ENCODE measurements around the gene SDC4.

The SDC4 gene

DNA sequence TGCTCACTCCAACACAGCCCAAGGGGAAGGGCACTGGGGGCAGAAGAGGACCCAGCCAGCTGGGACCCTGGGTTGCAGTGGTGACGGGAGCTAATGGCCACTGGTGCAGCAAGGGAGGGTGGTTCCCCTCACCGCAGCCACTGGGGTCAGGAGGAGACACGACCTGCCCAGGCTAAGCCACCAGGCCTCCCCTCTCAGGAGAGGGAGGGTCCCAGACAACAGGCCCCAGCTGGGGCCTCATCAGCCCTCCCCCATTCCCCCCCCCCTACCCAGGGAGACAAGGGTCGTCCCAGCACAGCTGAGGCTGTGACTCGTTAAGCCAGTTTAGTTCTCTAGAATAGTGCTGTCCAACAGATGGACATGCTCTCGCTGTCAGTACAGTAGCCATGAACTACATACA, 22.9 kb downstream of the SDC4 start:
- H3K9me2 ChIP-seq (replicated peaks; ENCODE audit: insufficient read depth, low read length): no peaks in the 10 kb centered on the region
- no peaks in the 10 kb centered on the region for H4K20me1 ChIP-seq (ENCODE audit: insufficient read depth, low read length)
- H3K36me3 ChIP-seq (replicated peaks; ENCODE audit: insufficient read depth, low read length): no peaks in the 10 kb centered on the region
- no peak overlapping the region for H3K27ac ChIP-seq (ENCODE audit: low read length)
- no peaks in the 10 kb centered on the region for H3K79me2 ChIP-seq (ENCODE audit: low read length)
- TF ChIP-seq EZH2phosphoT487 (IDR thresholded peaks at IDR 0.05; ENCODE audit: low read length) (no peak), EZH2 (optimal IDR thresholded peaks at IDR 0.05; ENCODE audit: low read depth, low read length) (no peak)
- TF ChIP-seq, protein P1, sequence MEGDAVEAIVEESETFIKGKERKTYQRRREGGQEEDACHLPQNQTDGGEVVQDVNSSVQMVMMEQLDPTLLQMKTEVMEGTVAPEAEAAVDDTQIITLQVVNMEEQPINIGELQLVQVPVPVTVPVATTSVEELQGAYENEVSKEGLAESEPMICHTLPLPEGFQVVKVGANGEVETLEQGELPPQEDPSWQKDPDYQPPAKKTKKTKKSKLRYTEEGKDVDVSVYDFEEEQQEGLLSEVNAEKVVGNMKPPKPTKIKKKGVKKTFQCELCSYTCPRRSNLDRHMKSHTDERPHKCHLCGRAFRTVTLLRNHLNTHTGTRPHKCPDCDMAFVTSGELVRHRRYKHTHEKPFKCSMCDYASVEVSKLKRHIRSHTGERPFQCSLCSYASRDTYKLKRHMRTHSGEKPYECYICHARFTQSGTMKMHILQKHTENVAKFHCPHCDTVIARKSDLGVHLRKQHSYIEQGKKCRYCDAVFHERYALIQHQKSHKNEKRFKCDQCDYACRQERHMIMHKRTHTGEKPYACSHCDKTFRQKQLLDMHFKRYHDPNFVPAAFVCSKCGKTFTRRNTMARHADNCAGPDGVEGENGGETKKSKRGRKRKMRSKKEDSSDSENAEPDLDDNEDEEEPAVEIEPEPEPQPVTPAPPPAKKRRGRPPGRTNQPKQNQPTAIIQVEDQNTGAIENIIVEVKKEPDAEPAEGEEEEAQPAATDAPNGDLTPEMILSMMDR (IDR thresholded peaks at IDR 0.05; ENCODE audit: low read length): no peak
- H3K4me3 ChIP-seq (ENCODE audit: low read length): no peak overlapping the region
- DNase-seq: no peak
- no peak overlapping the region for H3K9ac ChIP-seq (ENCODE audit: low read length)
- no peaks in the 10 kb centered on the region for H3K9me3 ChIP-seq (replicated peaks; ENCODE audit: insufficient read depth, low read length)
- H2AFZ ChIP-seq (ENCODE audit: low read length): no peak overlapping the region
- H3K4me1 ChIP-seq (ENCODE audit: low read length): peaks cover 5% of the 10 kb centered on the region
- H3K4me2 ChIP-seq (ENCODE audit: low read depth, low read length): no peak overlapping the region
- peaks cover 5% of the 10 kb centered on the region; the same call in 1 of the 2 replicates for H3F3A ChIP-seq (ENCODE audit: insufficient read depth, low read length)
- no peaks in the 10 kb centered on the region for H3K27me3 ChIP-seq (replicated peaks; ENCODE audit: insufficient read depth, low read length)

DNA sequence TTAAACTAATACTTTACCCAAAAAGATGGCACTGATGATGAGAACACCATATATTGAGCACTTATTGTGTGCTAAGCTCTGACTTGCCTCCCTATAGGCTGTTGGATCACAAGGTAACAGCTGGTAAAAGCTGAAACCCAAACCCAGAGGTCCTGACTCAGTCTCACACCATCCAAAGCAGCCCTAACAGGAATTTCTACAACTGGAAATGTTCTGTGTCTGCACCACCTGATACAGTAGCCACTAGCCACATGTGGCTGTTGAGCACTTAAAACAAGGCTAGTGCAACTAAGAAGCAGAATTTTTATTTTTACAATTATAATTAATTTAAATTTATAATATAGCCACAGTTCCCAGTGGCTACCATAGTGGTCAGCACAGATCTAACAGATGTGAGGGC, 24.5 kb downstream of the SDC4 start:
- no peak overlapping the region for H3K4me2 ChIP-seq (ENCODE audit: low read depth, low read length)
- peaks cover 5% of the 10 kb centered on the region for H3K4me1 ChIP-seq (ENCODE audit: low read length)
- H3K4me3 ChIP-seq (ENCODE audit: low read length): no peak overlapping the region
- DNase-seq: no peak
- TF ChIP-seq EZH2phosphoT487 (IDR thresholded peaks at IDR 0.05; ENCODE audit: low read length): no peak
- no peak for TF ChIP-seq EZH2 (optimal IDR thresholded peaks at IDR 0.05; ENCODE audit: low read depth, low read length)
- TF ChIP-seq, protein P1 (IDR thresholded peaks at IDR 0.05; ENCODE audit: low read length): no peak
- H4K20me1 ChIP-seq (ENCODE audit: insufficient read depth, low read length): no peaks in the 10 kb centered on the region
- H3K36me3 ChIP-seq (replicated peaks; ENCODE audit: insufficient read depth, low read length): no peaks in the 10 kb centered on the region
- no peaks in the 10 kb centered on the region for H3K9me2 ChIP-seq (replicated peaks; ENCODE audit: insufficient read depth, low read length)
- no peaks in the 10 kb centered on the region for H3K27me3 ChIP-seq (replicated peaks; ENCODE audit: insufficient read depth, low read length)
- H3F3A ChIP-seq (ENCODE audit: insufficient read depth, low read length): peaks cover 5% of the 10 kb centered on the region; the same call in 1 of the 2 replicates
- no peak overlapping the region for H3K27ac ChIP-seq (ENCODE audit: low read length)
- no peak overlapping the region for H2AFZ ChIP-seq (ENCODE audit: low read length)
- H3K9me3 ChIP-seq (replicated peaks; ENCODE audit: insufficient read depth, low read length): no peaks in the 10 kb centered on the region
- no peaks in the 10 kb centered on the region for H3K79me2 ChIP-seq (ENCODE audit: low read length)
- no peak overlapping the region for H3K9ac ChIP-seq (ENCODE audit: low read length)

DNA sequence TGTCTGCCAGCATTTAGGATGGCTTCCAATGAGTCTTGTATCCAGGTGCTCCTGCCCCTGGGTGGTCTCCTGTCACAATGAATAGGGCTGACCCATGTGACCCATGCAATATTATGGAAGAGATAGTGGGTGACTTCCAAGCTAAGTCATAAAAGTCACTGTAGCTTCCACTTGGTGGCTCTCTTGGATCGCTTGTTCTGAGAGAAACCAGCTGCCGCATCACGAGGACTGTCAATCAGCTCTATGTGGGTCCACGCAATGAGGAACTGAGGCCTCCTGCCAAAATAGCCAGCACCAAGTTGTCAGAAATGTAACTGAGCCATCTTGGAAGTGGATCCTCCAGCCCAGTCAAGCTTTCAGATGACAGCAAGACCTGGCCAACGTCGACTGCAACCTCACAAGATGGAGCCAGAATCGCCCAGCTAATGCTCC, 25.3 kb downstream of the SDC4 start:
- no peak for DNase-seq
- Histone ChIP-seq H4K20me1 (ENCODE audit: insufficient read depth, low read length) (no peaks in the 10 kb centered on the region), H3K27me3 (replicated peaks; ENCODE audit: insufficient read depth, low read length) (no peaks in the 10 kb centered on the region), H3K27ac (ENCODE audit: low read length) (no peak overlapping the region), H3K4me1 (ENCODE audit: low read length) (peaks cover 9% of the 10 kb centered on the region), H3K4me3 (ENCODE audit: low read length) (no peak overlapping the region), H3K9me2 (replicated peaks; ENCODE audit: insufficient read depth, low read length) (no peaks in the 10 kb centered on the region), H2AFZ (ENCODE audit: low read length) (no peak overlapping the region), H3K36me3 (replicated peaks; ENCODE audit: insufficient read depth, low read length) (no peaks in the 10 kb centered on the region), H3K9me3 (replicated peaks; ENCODE audit: insufficient read depth, low read length) (no peaks in the 10 kb centered on the region), H3F3A (ENCODE audit: insufficient read depth, low read length) (peaks cover 5% of the 10 kb centered on the region; the same call in 1 of the 2 replicates), H3K9ac (ENCODE audit: low read length) (no peak overlapping the region), H3K79me2 (ENCODE audit: low read length) (no peaks in the 10 kb centered on the region), H3K4me2 (ENCODE audit: low read depth, low read length) (no peak overlapping the region)
- TF ChIP-seq EZH2 (optimal IDR thresholded peaks at IDR 0.05; ENCODE audit: low read depth, low read length): no peak
- TF ChIP-seq EZH2phosphoT487 (IDR thresholded peaks at IDR 0.05; ENCODE audit: low read length): no peak
- TF ChIP-seq, protein P1 (IDR thresholded peaks at IDR 0.05; ENCODE audit: low read length): peak; percentile 22
